H9 (cell line): ENCODE results near the gene KAT6B. TPM values are rescaled to one million over a fixed set of nuclear protein-coding genes. Genes with fewer than 3 reads are reported as not detected.

Experiments
- DNase-seq: peaks from one replicate; pipeline ENCODE4 v3.0.0-alpha.2; 2017
- H2AFZ ChIP-seq: one replicate; pipeline ENCODE4 v1.6.1; 2013; ENCODE audit warnings: mild to moderate bottlenecking, low read length, control low read depth, moderate library complexity
- H2AK5ac ChIP-seq: 2 replicates; pipeline ENCODE4 v1.6.1; 2013; ENCODE audit warnings: low read length, control low read depth, mixed read lengths; ENCODE audit not compliant: insufficient read length
- H2BK120ac ChIP-seq: one replicate; pipeline ENCODE4 v1.6.1; 2013; ENCODE audit warnings: low read depth, mild to moderate bottlenecking, low read length, control low read depth, inconsistent platforms; ENCODE audit not compliant: poor library complexity, severe bottlenecking
- H2BK12ac ChIP-seq: 2 replicates; pipeline ENCODE4 v1.6.1; 2013; ENCODE audit warnings: low read length, control low read depth, mixed read lengths, low read depth; ENCODE audit not compliant: insufficient read length
- H2BK15ac ChIP-seq: 2 replicates; pipeline ENCODE4 v1.6.1; 2013; ENCODE audit warnings: low read depth, low read length, control low read depth
- H2BK20ac ChIP-seq: one replicate; pipeline ENCODE4 v1.6.1; 2013; ENCODE audit warnings: low read depth, mild to moderate bottlenecking, low read length, control low read depth, inconsistent platforms; ENCODE audit not compliant: poor library complexity, severe bottlenecking
- H2BK5ac ChIP-seq: 2 replicates; pipeline ENCODE4 v1.6.1; 2013; ENCODE audit warnings: low read length, control low read depth, mixed read lengths; ENCODE audit not compliant: insufficient read length
- H3K14ac ChIP-seq: 2 replicates; pipeline ENCODE4 v1.6.1; 2013; ENCODE audit warnings: low read length, control low read depth; ENCODE audit not compliant: insufficient read depth
- H3K18ac ChIP-seq: 2 replicates; pipeline ENCODE4 v1.6.1; 2013; ENCODE audit warnings: low read depth, mild to moderate bottlenecking, mixed read lengths, low read length, control low read depth; ENCODE audit not compliant: insufficient read length
- H3K23ac ChIP-seq: 2 replicates; pipeline ENCODE4 v1.6.1; 2013; ENCODE audit warnings: low read length, control low read depth, mixed read lengths, low read depth; ENCODE audit not compliant: insufficient read length
- H3K23me2 ChIP-seq: 2 replicates; pipeline ENCODE4 v1.6.1; 2013; ENCODE audit warnings: low read depth, mild to moderate bottlenecking, mixed read lengths, low read length, control low read depth; ENCODE audit not compliant: insufficient read length, poor library complexity, severe bottlenecking
- H3K27ac ChIP-seq: 2 replicates; pipeline ENCODE4 v1.5.1; 2013; ENCODE audit warnings: low read length, control low read depth, mixed read lengths, low read depth; ENCODE audit not compliant: insufficient read length
- H3K27me3 ChIP-seq: 2 replicates; pipeline ENCODE4 v1.6.1; 2013; ENCODE audit warnings: low read length, control low read depth, inconsistent platforms; ENCODE audit not compliant: insufficient read depth
- H3K4ac ChIP-seq: 2 replicates; pipeline ENCODE4 v1.6.1; 2013; ENCODE audit warnings: low read depth, mild to moderate bottlenecking, control low read depth, inconsistent platforms, low read length, moderate library complexity
- H3K4me1 ChIP-seq: 2 replicates; pipeline ENCODE4 v1.6.1; 2013; ENCODE audit warnings: low read length, control low read depth, inconsistent platforms; ENCODE audit not compliant: insufficient read depth
- H3K4me2 ChIP-seq: 2 replicates; pipeline ENCODE4 v1.6.1; 2013; ENCODE audit warnings: low read length, control low read depth, mixed read lengths; ENCODE audit not compliant: insufficient read length, insufficient read depth
- H3K56ac ChIP-seq: 2 replicates; pipeline ENCODE4 v1.6.1; 2013; ENCODE audit warnings: low read depth, mild to moderate bottlenecking, mixed read lengths, low read length, control low read depth; ENCODE audit not compliant: insufficient read length
- H3K79me1 ChIP-seq: 2 replicates; pipeline ENCODE4 v1.6.1; 2013; ENCODE audit warnings: low read depth, mild to moderate bottlenecking, moderate library complexity, low read length, control low read depth, inconsistent platforms; ENCODE audit not compliant: insufficient read depth, poor library complexity, severe bottlenecking
- H3K79me2 ChIP-seq: 2 replicates; pipeline ENCODE4 v1.6.1; 2013; ENCODE audit warnings: low read length, control low read depth, inconsistent platforms; ENCODE audit not compliant: insufficient read depth
- H3K9ac ChIP-seq: 2 replicates; pipeline ENCODE4 v1.6.1; 2013; ENCODE audit warnings: low read length, control low read depth, mixed read lengths; ENCODE audit not compliant: insufficient read length; ENCODE audit errors: extremely low read depth
- H3K9me3 ChIP-seq: one replicate; pipeline ENCODE4 v1.6.1; 2013; ENCODE audit warnings: low read depth, low read length, inconsistent platforms; ENCODE audit not compliant: control insufficient read depth
- H3T11ph ChIP-seq: one replicate; pipeline ENCODE4 v1.6.1; 2013; ENCODE audit warnings: mild to moderate bottlenecking, low read length, control low read depth, inconsistent platforms
- H4K20me1 ChIP-seq: one replicate; pipeline ENCODE4 v1.6.1; 2013; ENCODE audit not compliant: control insufficient read depth, insufficient read length, insufficient read depth
- H4K5ac ChIP-seq: 2 replicates; pipeline ENCODE4 v1.6.1; 2013; ENCODE audit warnings: low read depth, mild to moderate bottlenecking, mixed read lengths, low read length, control low read depth; ENCODE audit not compliant: insufficient read length
- H4K8ac ChIP-seq: replicated peaks from 2 replicates; pipeline ENCODE4 v1.6.1; 2013; ENCODE audit warnings: low read length, control low read depth, mixed read lengths, low read depth; ENCODE audit not compliant: insufficient read length
- H4K91ac ChIP-seq: 2 replicates; pipeline ENCODE4 v1.6.1; 2013; ENCODE audit warnings: low read depth, mild to moderate bottlenecking, moderate library complexity, mixed read lengths, low read length, control low read depth; ENCODE audit not compliant: insufficient read length
- H3K27ac Mint-ChIP-seq, 3 experiments: 2 replicates in 2 of 3; 3 replicates in 1 of 3; pipeline ENCODE4 v1.8.0; 2020 to 2021; ENCODE audit warnings: mixed read lengths in 3 of 3, mild to moderate bottlenecking in 1 of 3, moderate library complexity in 1 of 3
- H3K27me3 Mint-ChIP-seq: 2 replicates; pipeline ENCODE4 v1.8.0; 2021; ENCODE audit warnings: low read depth, mild to moderate bottlenecking, moderate library complexity, mixed read lengths
- H3K36me3 Mint-ChIP-seq, 3 experiments: 2 replicates in 2 of 3; 3 replicates in 1 of 3; pipeline ENCODE4 v1.8.0; 2020 to 2021; ENCODE audit warnings: low read depth in 3 of 3, mixed read lengths in 3 of 3; ENCODE audit not compliant: insufficient read depth in 1 of 3
- H3K4me1 Mint-ChIP-seq, 2 experiments: 2 replicates each; pipeline ENCODE4 v1.8.0; 2020; ENCODE audit warnings: mixed read lengths in 2 of 2
- H3K4me3 Mint-ChIP-seq, 2 experiments: 2 replicates in 1 of 2; 3 replicates in 1 of 2; pipeline ENCODE4 v1.8.0; 2020 to 2021; ENCODE audit warnings: mild to moderate bottlenecking in 2 of 2, mixed read lengths in 2 of 2, moderate library complexity in 1 of 2
- H3K9me3 Mint-ChIP-seq, 2 experiments: 2 replicates in 1 of 2; 3 replicates in 1 of 2; pipeline ENCODE4 v1.8.0; 2020; ENCODE audit warnings: mild to moderate bottlenecking in 2 of 2, mixed read lengths in 2 of 2, moderate library complexity in 1 of 2
- CTCF ChIP-seq: fragments of 200-600 bp; sonication (generic); conservative IDR thresholded peaks from 3 replicates; pipeline ENCODE4 v1.8.0; 2021; ENCODE audit warnings: antibody characterized with exemption, mild to moderate bottlenecking
- WGBS: extraction: QIAGEN DNeasy Blood & Tissue Kit; methylation state at CpG from one replicate; pipeline ENCODE4 v1.1.7; 2013; ENCODE audit warnings: missing lambda C conversion rate, low lambda C conversion rate, mixed read lengths; ENCODE audit not compliant: insufficient read length; ENCODE audit errors: extremely low coverage; 5-methylcytosine and 5-hydroxymethylcytosine counted together
- total RNA-seq: library from RNA; stranded (reverse); gene quantifications from 2 replicates; pipeline ENCODE4 v1.2.1, GENCODE V29; 2021

Gene KAT6B
- total RNA-seq, 1 experiment from 2014 or later, result 34.2 TPM

- Histone ChIP-seq H3K4me2 (no peak overlapping the region), H2AK5ac (no peak overlapping the region), H3T11ph (no peak overlapping the region), H4K20me1 (no peaks in the 10 kb centered on the region), H3K79me1 (peaks cover 6% of the 10 kb centered on the region), H3K56ac (no peak overlapping the region), H2AFZ (no peak overlapping the region), H3K4me1 (no peaks in the 10 kb centered on the region), H2BK15ac (no peak overlapping the region), H4K91ac (no peak overlapping the region), H3K27me3 (no peaks in the 10 kb centered on the region), H3K9me3 (no peaks in the 10 kb centered on the region), H2BK120ac (no peak overlapping the region), H3K79me2 (peaks cover 2% of the 10 kb centered on the region; the same call in 1 of the 2 replicates), H2BK20ac (no peak overlapping the region), H3K23ac (peak overlapping the region; percentile 83), H3K9ac (no peak overlapping the region), H4K5ac (no peak overlapping the region), H2BK5ac (no peak overlapping the region), H3K4ac (no peak overlapping the region), H2BK12ac (no peak overlapping the region), H3K18ac (no peak overlapping the region), H3K14ac (no peak overlapping the region), H4K8ac (no peak overlapping the region), H3K27ac (no peak overlapping the region), H3K23me2 (no peaks in the 10 kb centered on the region)
- peaks cover 12 to 15% of the 10 kb centered on the region in 2 experiments for H3K4me1 Mint-ChIP-seq
- H3K27me3 Mint-ChIP-seq, result no peaks in the 10 kb centered on the region
- H3K4me3 Mint-ChIP-seq, result no peak overlapping the region
- no peak for TF ChIP-seq CTCF
- no peak overlapping the region for H3K27ac Mint-ChIP-seq
- H3K9me3 Mint-ChIP-seq, result 0 out of 5 replicates have a peak, but pooled peaks cover 0 to 2% of the 10 kb centered on the region in 2 experiments
- no peak for DNase-seq
- WGBS, result no CpG with 5 or more reads among the region's 4 CpGs
- peaks cover 8 to 27% (median 25%) of the 10 kb centered on the region in 3 experiments; a peak in 6 of 7 replicates for H3K36me3 Mint-ChIP-seq
Measured at GRCh38 chr10:74839708-74840107, 13.3 kb downstream of the KAT6B start.
